22Rv1 (cell line): ENCODE measurements around the gene FAM149B1.

ENCODE experiments used
- H3K27ac ChIP-seq: fragments of 450-650 bp; 2 replicates; pipeline ENCODE4 v1.5.1; 2017
- CTCF ChIP-seq: fragments of 450-650 bp; IDR thresholded peaks from 2 replicates; pipeline ENCODE4 v1.5.1; 2017; ENCODE audit warnings: mild to moderate bottlenecking
- ZFX ChIP-seq: fragments of 450-650 bp; IDR thresholded peaks from 2 replicates; pipeline ENCODE4 v1.6.1; 2017; ENCODE audit warnings: antibody characterized with exemption, borderline replicate concordance

FAM149B1 gene

GRCh38 chr10:73289958-73290357 is 122.0 kb downstream of the FAM149B1 start:
- TF ChIP-seq ZFX, result no peak
- no peak for TF ChIP-seq CTCF
- H3K27ac ChIP-seq, result no peak overlapping the region

- H3K27ac ChIP-seq, result no peak overlapping the region
- TF ChIP-seq CTCF (no peak), ZFX (no peak)
Observed at GRCh38 chr10:73293461-73293860, 125.5 kb downstream of the FAM149B1 start.
